AG10803 (cell line): ENCODE results near the gene TXNDC5.

Experiments
- DNase-seq: peaks from one replicate; pipeline ENCODE4 v3.0.0; 2010; ENCODE audit warnings: low read depth
- H3K4me3 ChIP-seq: 2 replicates; pipeline ENCODE4 v1.5.1; 2011; ENCODE audit warnings: mild to moderate bottlenecking, low read length, control low read depth
- CTCF ChIP-seq: conservative IDR thresholded peaks from 2 replicates; pipeline ENCODE4 v1.5.1; 2011; ENCODE audit warnings: mild to moderate bottlenecking, low read length, control low read depth, inconsistent platforms

TXNDC5 gene

DNA sequence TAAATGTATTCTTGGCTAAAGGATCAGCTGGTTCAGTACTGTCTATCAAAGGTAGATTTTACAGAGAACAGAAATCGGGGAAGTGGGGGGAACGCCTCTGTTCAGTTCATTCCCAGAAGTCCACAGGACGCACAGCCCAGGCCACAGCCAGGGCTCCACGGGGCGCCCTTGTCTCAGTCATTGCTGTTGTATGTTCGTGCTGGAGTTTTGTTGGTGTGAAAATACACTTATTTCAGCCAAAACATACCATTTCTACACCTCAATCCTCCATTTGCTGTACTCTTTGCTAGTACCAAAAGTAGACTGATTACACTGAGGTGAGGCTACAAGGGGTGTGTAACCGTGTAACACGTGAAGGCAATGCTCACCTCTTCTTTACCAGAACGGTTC, 29.9 kb downstream of the TXNDC5 start:
- TF ChIP-seq CTCF: no peak
- no peak for DNase-seq
- H3K4me3 ChIP-seq: no peak overlapping the region

GRCh38 chr6:7879980-7880717, 30.4 kb downstream of the TXNDC5 start:
- DNase-seq: no peak
- TF ChIP-seq CTCF: no peak
- H3K4me3 ChIP-seq: no peak overlapping the region

- H3K4me3 ChIP-seq: no peak overlapping the region
- no peak for TF ChIP-seq CTCF
- DNase-seq: no peak
Measured at GRCh38 chr6:7879579-7879978, 31.0 kb downstream of the TXNDC5 start.

- no peak overlapping the region for H3K4me3 ChIP-seq
- TF ChIP-seq CTCF: no peak
- no peak for DNase-seq
Measured at GRCh38 chr6:7879043-7879442, 31.5 kb downstream of the TXNDC5 start.

GRCh38 chr6:7878401-7878964, 32.1 kb downstream of the TXNDC5 start:
- no peak for TF ChIP-seq CTCF
- DNase-seq: no peak
- H3K4me3 ChIP-seq: no peak overlapping the region

DNA sequence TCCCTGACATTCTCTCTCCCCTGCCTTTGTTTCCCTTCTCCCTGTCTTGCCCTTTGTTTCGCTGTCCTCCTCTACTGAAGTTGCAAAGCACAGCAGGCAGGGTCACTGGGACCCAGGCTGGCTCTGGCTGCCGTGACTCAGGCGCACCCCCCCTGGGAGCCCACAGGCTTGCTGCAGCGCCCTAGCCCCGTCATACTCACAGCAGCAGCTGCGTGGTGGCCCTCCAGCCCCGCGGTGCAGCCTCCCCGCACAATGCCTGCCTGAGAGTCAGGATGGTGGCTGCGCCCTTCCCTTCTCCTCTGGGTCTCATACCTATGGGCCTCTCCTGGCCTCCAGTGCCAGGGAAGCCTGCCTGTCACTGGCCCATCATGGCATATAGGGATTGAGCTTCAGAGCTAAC, 41.7 kb downstream of the TXNDC5 start:
- no peak for DNase-seq
- no peak overlapping the region for H3K4me3 ChIP-seq
- no peak for TF ChIP-seq CTCF

DNA sequence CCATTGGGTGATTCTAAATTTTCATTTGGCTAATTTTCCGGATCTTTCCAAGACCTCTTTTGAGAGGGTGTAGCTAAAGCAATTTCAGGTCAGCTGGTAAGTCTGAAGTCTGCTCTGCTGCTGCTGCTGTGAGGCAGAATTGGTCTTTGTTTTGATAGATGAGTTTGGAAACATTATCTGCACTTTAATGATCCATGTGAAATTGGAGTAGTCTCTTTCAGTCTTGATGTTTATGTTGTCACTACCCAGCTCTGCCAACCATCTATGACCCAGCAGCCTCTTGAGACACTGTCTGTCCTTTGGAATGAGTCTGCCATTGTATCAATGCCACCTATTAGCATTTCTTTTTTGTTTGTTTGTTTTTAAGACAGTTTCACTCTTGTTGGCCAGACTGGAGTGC, 44.1 kb downstream of the TXNDC5 start:
- H3K4me3 ChIP-seq: no peak overlapping the region
- DNase-seq: no peak
- TF ChIP-seq CTCF: no peak
